Measurements from ENCODE around the gene PRLH. TPM values are rescaled to one million over a fixed set of nuclear protein-coding genes. Genes with fewer than 3 reads are reported as not detected.
A peak's percentile ranks its signal among the peaks of the same experiment; 100 is the strongest.

PRLH gene
- total and polyA plus RNA-seq, 2 of the 13 experiments (the other 11 are each of a cell fraction or from before 2014, with no cell fraction given): not detected

GRCh38 chr2:237590272-237591140, 24.1 kb downstream of the PRLH start, which contains the start of gene RAB17 (continued):
- peak; percentile 83; the same call in 1 of the 2 replicates for TF ChIP-seq ZNF256 (CRISPR knock-in tag; conservative IDR thresholded peaks at IDR 0.05)
- TF ChIP-seq, protein P1, sequence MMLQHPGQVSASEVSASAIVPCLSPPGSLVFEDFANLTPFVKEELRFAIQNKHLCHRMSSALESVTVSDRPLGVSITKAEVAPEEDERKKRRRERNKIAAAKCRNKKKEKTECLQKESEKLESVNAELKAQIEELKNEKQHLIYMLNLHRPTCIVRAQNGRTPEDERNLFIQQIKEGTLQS (CRISPR knock-in tag; IDR thresholded peaks at IDR 0.05): peak; percentile 62; the same call in 1 of the 2 replicates
- TF ChIP-seq, protein P2, sequence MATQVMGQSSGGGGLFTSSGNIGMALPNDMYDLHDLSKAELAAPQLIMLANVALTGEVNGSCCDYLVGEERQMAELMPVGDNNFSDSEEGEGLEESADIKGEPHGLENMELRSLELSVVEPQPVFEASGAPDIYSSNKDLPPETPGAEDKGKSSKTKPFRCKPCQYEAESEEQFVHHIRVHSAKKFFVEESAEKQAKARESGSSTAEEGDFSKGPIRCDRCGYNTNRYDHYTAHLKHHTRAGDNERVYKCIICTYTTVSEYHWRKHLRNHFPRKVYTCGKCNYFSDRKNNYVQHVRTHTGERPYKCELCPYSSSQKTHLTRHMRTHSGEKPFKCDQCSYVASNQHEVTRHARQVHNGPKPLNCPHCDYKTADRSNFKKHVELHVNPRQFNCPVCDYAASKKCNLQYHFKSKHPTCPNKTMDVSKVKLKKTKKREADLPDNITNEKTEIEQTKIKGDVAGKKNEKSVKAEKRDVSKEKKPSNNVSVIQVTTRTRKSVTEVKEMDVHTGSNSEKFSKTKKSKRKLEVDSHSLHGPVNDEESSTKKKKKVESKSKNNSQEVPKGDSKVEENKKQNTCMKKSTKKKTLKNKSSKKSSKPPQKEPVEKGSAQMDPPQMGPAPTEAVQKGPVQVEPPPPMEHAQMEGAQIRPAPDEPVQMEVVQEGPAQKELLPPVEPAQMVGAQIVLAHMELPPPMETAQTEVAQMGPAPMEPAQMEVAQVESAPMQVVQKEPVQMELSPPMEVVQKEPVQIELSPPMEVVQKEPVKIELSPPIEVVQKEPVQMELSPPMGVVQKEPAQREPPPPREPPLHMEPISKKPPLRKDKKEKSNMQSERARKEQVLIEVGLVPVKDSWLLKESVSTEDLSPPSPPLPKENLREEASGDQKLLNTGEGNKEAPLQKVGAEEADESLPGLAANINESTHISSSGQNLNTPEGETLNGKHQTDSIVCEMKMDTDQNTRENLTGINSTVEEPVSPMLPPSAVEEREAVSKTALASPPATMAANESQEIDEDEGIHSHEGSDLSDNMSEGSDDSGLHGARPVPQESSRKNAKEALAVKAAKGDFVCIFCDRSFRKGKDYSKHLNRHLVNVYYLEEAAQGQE (IDR thresholded peaks at IDR 0.05; ENCODE audit: borderline replicate concordance in 1 of 2, low read depth in 1 of 2, low read length in 2 of 2): peak in 1 of 2 experiments; percentile 64; a peak in 1 of 4 replicates
- no peak for TF ChIP-seq ARNT (IDR thresholded peaks at IDR 0.05)
- 0 out of 2 replicates have a peak, but pooled peaks have one; percentile 23 for TF ChIP-seq ZNF17 (CRISPR knock-in tag; IDR thresholded peaks at IDR 0.05)
- TF ChIP-seq ZNF430 (CRISPR knock-in tag; IDR thresholded peaks at IDR 0.05): peak; percentile 91
- TF ChIP-seq TBX3 (IDR thresholded peaks at IDR 0.05; ENCODE audit: borderline replicate concordance): no peak
- TF ChIP-seq, protein P3, sequence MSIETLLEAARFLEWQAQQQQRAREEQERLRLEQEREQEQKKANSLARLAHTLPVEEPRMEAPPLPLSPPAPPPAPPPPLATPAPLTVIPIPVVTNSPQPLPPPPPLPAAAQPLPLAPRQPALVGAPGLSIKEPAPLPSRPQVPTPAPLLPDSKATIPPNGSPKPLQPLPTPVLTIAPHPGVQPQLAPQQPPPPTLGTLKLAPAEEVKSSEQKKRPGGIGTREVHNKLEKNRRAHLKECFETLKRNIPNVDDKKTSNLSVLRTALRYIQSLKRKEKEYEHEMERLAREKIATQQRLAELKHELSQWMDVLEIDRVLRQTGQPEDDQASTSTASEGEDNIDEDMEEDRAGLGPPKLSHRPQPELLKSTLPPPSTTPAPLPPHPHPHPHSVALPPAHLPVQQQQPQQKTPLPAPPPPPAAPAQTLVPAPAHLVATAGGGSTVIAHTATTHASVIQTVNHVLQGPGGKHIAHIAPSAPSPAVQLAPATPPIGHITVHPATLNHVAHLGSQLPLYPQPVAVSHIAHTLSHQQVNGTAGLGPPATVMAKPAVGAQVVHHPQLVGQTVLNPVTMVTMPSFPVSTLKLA (IDR thresholded peaks at IDR 0.05): peak; percentile 92
- no peak for TF ChIP-seq NONO (IDR thresholded peaks at IDR 0.05)
- TF ChIP-seq NONO (CRISPR knock-in tag; conservative IDR thresholded peaks at IDR 0.05): peak; percentile 100
- TF ChIP-seq TRAFD1 (CRISPR knock-in tag; IDR thresholded peaks at IDR 0.05; ENCODE audit: borderline replicate concordance): 0 out of 2 replicates have a peak, but pooled peaks have one; percentile 54
- TF ChIP-seq ZNF598 (CRISPR knock-in tag; IDR thresholded peaks at IDR 0.05; ENCODE audit: borderline replicate concordance): peak; percentile 93; the same call in 1 of the 2 replicates
- no peak for TF ChIP-seq ZNF83 (CRISPR knock-in tag; IDR thresholded peaks at IDR 0.05; ENCODE audit: borderline replicate concordance)
- peak; percentile 89; the same call in 1 of the 2 replicates for TF ChIP-seq ZNF510 (CRISPR knock-in tag; IDR thresholded peaks at IDR 0.05; ENCODE audit: low read depth)
- TF ChIP-seq ZSCAN29 (CRISPR knock-in tag; conservative IDR thresholded peaks at IDR 0.05): peak; percentile 91; the same call in 1 of the 2 replicates
- TF ChIP-seq ZNF557 (CRISPR knock-in tag; IDR thresholded peaks at IDR 0.05): peak; percentile 74; the same call in 1 of the 2 replicates
- TF ChIP-seq, protein P4, sequence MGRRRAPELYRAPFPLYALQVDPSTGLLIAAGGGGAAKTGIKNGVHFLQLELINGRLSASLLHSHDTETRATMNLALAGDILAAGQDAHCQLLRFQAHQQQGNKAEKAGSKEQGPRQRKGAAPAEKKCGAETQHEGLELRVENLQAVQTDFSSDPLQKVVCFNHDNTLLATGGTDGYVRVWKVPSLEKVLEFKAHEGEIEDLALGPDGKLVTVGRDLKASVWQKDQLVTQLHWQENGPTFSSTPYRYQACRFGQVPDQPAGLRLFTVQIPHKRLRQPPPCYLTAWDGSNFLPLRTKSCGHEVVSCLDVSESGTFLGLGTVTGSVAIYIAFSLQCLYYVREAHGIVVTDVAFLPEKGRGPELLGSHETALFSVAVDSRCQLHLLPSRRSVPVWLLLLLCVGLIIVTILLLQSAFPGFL (CRISPR knock-in tag; IDR thresholded peaks at IDR 0.05): no peak
- TF ChIP-seq MAFG (CRISPR knock-in tag; IDR thresholded peaks at IDR 0.05): no peak
- TF ChIP-seq ZNF446 (CRISPR knock-in tag; IDR thresholded peaks at IDR 0.05): no peak
- TF ChIP-seq ERF (CRISPR knock-in tag; IDR thresholded peaks at IDR 0.05): peak; percentile 88
